ENCODE results near the gene CDKL4. TPM values are rescaled to one million over a fixed set of nuclear protein-coding genes. Genes with fewer than 3 reads are reported as not detected.

Gene CDKL4
- total and polyA plus RNA-seq, 2 of the 13 experiments (the other 11 are each of a cell fraction or from before 2014, with no cell fraction given): 0.29 to 0.50 TPM

- TF ChIP-seq ZNF44 (CRISPR knock-in tag; IDR thresholded peaks at IDR 0.05): no peak
- TF ChIP-seq HNF1A (IDR thresholded peaks at IDR 0.05; ENCODE audit: low read depth): no peak; the same call in none of the 2 replicates
- TF ChIP-seq HNF1A (CRISPR knock-in tag; IDR thresholded peaks at IDR 0.05; ENCODE audit: borderline replicate concordance): no peak
- TF ChIP-seq KDM2A (CRISPR knock-in tag; IDR thresholded peaks at IDR 0.05; ENCODE audit: borderline replicate concordance, low read depth): no peak
- no peak for TF ChIP-seq ZFYVE20 (CRISPR knock-in tag; IDR thresholded peaks at IDR 0.05; ENCODE audit: borderline replicate concordance, low read depth)
- TF ChIP-seq ATF4 (CRISPR knock-in tag; IDR thresholded peaks at IDR 0.05): peak in 1 of 2 experiments; percentile 28; a peak in 1 of 4 replicates
- TF ChIP-seq REPIN1 (CRISPR knock-in tag; IDR thresholded peaks at IDR 0.05; ENCODE audit: borderline replicate concordance, low read depth): no peak
- TF ChIP-seq, protein P1, sequence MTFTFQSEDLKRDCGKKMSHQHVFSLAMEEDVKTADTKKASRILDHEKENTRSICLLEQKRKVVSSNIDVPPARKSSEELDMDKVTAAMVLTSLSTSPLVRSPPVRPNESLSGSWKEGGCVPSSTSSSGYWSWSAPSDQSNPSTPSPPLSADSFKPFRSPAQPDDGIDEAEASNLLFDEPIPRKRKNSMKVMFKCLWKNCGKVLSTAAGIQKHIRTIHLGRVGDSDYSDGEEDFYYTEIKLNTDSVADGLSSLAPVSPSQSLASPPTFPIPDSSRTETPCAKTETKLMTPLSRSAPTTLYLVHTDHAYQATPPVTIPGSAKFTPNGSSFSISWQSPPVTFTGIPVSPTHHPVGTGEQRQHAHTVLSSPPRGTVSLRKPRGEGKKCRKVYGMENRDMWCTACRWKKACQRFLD (CRISPR knock-in tag; IDR thresholded peaks at IDR 0.05; ENCODE audit: borderline replicate concordance): no peak
- 0 out of 2 replicates have a peak, but pooled peaks have one; percentile 54 for TF ChIP-seq ZNF503 (CRISPR knock-in tag; IDR thresholded peaks at IDR 0.05)
- no peak for TF ChIP-seq RFXANK (CRISPR knock-in tag; IDR thresholded peaks at IDR 0.05)
- TF ChIP-seq GATA4 (IDR thresholded peaks at IDR 0.05; ENCODE audit: borderline replicate concordance, low read depth): no peak
- TF ChIP-seq, protein P2, sequence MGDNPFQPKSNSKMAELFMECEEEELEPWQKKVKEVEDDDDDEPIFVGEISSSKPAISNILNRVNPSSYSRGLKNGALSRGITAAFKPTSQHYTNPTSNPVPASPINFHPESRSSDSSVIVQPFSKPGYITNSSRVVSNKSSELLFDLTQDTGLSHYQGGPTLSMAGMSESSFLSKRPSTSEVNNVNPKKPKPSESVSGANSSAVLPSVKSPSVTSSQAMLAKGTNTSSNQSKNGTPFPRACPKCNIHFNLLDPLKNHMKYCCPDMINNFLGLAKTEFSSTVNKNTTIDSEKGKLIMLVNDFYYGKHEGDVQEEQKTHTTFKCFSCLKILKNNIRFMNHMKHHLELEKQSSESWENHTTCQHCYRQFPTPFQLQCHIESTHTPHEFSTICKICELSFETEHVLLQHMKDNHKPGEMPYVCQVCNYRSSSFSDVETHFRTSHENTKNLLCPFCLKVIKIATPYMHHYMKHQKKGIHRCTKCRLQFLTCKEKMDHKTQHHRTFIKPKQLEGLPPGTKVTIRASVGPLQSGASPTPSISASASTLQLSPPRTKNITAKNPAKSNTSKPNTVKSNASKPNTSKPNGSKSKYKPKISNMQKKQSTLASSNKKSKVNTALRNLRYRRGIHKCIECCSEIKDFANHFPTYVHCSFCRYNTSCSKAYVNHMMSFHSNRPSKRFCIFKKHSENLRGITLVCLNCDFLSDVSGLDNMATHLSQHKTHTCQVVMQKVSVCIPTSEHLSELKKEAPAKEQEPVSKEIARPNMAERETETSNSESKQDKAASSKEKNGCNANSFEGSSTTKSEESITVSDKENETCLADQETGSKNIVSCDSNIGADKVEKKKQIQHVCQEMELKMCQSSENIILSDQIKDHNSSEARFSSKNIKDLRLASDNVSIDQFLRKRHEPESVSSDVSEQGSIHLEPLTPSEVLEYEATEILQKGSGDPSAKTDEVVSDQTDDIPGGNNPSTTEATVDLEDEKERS (CRISPR knock-in tag; IDR thresholded peaks at IDR 0.05): no peak; the same call in 1 of the 2 replicates
- TF ChIP-seq, protein P3, sequence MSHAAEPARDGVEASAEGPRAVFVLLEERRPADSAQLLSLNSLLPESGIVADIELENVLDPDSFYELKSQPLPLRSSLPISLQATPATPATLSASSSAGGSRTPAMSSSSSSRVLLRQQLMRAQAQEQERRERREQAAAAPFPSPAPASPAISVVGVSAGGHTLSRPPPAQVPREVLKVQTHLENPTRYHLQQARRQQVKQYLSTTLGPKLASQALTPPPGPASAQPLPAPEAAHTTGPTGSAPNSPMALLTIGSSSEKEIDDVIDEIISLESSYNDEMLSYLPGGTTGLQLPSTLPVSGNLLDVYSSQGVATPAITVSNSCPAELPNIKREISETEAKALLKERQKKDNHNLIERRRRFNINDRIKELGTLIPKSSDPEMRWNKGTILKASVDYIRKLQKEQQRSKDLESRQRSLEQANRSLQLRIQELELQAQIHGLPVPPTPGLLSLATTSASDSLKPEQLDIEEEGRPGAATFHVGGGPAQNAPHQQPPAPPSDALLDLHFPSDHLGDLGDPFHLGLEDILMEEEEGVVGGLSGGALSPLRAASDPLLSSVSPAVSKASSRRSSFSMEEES (CRISPR knock-in tag; IDR thresholded peaks at IDR 0.05): peak; percentile 74; the same call in 1 of the 2 replicates
- TF ChIP-seq PHF8 (CRISPR knock-in tag; IDR thresholded peaks at IDR 0.05): no peak
- 0 out of 2 replicates have a peak, but pooled peaks have one; percentile 55 for TF ChIP-seq SATB2 (CRISPR knock-in tag; IDR thresholded peaks at IDR 0.05)
- TF ChIP-seq NBN (conservative IDR thresholded peaks at IDR 0.05): no peak
Measured at GRCh38 chr2:39140322-39140847, 103.4 kb downstream of the CDKL4 start (continued).

Measured in HepG2 (cell line).